Hippocampal formation (tissue), 2 donors: ENCODE measurements around the gene RAF1.
"Not testable (repeated sequence)": the region's sequence is repeated elsewhere in the genome, so short reads cannot be mapped to it uniquely, and the experiment has no call there.

ENCODE experiments used
- DNase-seq, 2 donors: peaks; one replicate each; lab custom pipeline; 2025; lab: John Stamatoyannopoulos, UW

Gene RAF1

DNA sequence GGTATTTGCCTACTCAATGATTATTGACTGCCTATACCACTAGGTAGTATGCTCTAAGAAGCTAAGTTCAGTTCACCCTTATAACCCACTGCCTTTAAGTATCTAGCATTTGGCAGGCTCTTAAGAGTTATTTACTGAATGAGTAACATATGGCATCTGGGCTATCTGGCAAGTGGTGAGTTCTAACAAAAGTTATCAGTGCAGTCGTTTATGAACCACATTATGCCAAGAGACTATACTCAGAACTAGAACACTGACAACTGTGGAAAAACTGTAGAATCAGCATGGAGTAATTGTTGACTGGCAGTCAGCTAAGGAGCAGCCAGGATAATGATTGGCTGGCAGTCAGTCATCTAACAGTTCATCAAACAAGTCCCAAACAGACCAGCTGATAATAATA is 25.8 kb downstream of the RAF1 start:
- DNase-seq = no peak

DNA sequence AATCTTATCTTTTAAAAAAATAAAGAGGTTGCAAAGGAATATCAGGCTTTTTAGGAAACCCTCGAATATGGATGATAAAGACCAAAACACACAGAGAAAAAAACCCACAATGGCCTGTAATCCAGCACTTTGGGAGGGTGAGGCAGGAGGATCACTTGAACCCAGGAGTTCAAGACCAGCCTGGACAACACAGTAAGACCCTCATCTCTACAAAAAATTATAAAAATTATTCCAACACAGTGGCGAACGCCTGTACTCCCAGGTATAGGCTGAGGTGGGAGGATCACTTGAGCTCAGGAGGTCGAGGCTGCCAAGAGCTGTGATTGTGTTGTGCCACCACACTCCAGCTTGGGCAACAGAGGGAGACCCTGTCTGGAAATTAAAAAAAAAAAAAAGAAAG is 30.8 kb downstream of the RAF1 start:
- no peak for DNase-seq

DNA sequence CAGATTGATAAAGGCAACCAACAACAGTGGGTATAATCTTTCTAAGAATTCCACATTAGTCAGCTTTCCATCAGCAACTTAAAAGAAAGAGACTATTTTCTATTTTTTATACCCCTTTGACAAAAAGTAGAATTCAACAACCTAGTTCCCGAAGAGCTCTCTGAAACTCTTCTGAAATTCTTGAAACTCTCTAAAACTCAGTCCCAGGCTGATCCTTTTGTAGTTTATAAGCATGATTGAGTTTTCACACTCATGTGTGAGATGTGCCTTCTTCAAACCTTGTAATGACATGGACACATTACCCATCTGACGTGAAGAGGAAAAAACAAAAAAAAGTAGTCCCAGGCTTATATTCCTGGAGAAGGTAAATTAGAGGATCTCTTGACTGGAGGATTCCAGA is 31.4 kb downstream of the RAF1 start:
- DNase-seq = no peak

DNA sequence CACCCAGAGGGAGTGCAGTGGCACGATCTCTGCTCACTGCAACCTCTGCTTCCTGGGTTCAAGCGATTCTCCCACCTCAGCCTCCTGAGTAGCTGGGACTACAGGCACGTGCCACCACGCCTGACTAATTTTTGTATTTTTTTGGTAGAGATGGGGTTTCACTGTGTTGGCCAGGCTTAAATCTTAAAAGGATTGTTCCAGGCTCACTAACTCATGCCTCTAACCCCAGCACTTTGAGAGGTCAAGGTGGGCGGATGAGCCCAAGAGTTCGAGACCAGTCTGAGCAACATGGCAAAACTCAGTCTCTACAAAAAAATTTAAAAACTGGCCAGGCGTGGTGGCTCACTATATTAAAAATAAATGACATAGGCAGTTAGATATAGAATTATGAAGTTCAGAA is 33.1 kb downstream of the RAF1 start:
- not testable (repeated sequence) for DNase-seq

DNA sequence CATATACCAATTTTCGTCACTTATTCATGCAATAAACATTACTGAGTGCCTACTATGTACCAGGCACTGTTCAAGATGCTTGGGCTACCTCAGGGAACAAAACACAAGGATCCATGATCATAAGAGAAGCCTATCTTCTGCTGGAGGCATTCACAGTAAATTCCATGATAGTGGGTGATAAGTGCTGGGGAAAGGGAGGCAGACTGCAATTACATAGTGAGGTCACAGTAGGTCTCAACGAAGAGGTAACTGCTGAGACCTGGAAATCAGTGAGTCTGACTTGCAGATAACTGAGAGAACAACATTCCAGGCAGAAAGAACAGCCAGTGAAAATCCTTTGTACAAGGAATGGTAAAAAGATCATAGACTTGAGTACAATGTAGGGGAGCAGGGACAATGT is 33.6 kb downstream of the RAF1 start:
- no peak for DNase-seq

DNA sequence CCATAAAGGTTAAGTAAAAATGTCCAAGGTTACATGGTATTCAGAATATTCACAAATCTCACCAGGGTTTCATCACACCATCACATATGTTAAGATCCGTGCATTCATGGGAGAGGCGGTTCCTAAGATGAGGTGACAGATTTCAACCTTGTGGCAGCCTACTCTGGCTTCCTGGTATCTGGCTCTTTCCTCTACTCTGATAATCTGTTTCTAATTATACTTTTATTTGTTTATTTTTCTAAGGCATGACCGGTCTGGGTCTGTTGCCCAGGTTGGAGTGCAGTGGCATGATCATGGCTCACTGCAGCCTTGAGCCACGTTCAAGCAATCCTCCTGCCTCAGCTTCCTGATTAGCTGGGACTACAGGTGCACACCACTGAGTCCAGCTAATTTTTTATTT is 34.4 kb downstream of the RAF1 start:
- no peak for DNase-seq

DNA sequence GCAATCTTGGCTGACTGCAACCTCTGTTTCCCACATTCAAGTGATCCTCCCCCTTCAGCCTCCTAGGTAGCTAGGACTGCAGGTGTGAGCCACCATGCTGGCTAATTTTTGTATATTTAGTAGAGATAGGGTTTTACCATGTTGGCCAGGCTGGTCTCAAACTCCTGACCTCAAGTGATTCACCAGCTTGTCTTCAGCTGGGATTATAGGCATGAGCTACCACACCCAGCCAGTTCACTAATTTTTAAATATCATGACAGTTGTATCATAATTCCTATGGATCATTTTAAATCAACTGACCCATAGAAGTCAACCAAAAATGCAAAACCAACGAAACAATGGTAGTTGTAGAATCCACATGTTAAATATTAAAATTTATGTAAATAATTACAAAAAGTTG is 35.1 kb downstream of the RAF1 start:
- DNase-seq = no peak

DNA sequence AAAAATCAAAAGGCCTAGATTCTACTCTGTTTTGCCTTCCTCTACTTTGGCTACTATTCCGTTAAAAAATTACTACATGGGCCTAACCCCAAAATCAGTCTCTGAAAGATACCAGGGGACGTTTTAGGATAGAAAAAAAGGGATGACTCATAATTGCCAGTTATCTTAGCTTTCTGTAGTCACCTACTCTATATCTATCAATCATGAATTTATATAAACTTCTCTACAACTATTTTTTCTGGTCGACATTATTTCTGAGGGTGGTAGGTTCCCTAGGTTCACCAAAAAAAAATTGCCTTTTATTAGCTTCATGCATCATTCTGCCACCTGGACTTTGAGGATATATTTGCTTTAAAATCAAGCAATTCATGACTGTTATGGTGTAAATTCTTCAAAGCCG is 36.5 kb downstream of the RAF1 start:
- no peak for DNase-seq

DNA sequence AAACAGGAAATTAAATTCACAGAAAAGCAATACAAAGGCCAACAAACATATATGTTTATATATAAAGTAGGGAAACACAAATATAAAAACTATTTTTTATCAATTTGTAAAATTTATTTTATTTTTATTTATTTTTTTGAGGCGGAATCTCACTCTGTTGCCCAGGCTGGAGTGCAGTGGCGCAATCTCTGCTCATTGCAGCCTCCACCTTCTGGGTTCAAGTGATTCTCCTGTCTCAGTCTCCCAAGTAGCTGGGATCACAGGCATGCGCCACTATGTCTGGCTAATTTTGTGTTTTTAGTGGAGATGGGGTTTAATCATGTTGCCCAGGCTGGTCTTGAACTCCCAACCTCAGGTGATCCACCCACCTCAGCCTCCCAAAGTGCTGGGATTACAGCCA is 39.0 kb downstream of the RAF1 start:
- DNase-seq = not testable (repeated sequence)

DNA sequence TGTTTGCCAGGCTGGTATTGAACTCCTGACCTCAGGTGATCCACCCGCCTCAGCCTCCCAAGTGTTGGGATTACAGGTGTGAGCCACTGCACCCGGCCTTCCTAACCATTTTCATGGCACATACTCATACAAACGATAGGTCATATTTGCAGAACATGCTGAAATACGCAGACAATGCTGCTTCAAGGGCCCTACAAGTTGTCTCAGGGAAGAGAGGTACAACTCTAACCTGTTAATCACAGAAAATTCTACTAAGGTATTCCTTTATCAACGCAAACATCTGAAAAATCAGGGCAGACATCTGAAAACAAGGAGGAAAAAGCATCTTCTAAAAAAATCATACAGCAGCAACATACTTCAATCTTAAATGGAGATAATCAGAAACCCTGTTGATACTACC is 39.9 kb downstream of the RAF1 start:
- DNase-seq = no peak

DNA sequence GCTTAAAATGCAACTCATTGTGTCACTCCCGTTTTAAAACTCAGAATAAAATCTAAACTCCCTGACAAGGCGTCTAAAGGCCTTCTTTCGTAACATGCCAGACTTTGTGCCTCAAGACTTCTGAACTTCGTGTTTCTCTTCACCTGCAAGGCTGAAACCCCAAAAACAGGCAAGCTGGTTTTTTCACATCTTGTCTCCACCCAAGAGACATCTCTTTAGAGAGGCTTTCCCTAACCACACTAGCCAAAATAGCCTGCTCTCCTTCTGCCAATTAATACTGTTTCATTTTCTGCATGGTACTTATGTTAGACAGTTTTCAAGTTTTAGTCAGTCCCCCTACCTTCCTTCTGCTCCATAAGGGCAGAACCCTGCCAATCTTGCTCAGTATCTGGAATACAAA is 41.6 kb downstream of the RAF1 start:
- DNase-seq = no peak

DNA sequence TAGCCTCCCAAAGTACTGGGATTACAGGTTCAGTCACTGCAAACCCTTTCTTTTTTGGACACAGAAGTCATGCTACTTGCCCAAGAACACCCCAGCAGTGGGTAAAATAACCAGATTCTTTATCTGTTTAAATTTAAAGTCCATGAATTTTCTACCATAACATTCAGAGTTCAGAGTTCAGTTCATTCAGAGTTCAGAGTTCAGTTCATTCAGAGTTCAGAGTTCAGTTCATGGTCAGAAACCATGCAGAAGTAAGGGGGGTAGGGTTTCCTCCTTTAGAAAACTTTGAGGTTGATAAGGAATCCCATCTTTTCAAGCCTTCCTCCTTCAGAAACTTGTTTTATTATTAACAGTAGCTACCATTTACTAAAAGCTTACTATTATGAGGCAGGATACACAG is 43.2 kb downstream of the RAF1 start:
- no peak for DNase-seq

DNA sequence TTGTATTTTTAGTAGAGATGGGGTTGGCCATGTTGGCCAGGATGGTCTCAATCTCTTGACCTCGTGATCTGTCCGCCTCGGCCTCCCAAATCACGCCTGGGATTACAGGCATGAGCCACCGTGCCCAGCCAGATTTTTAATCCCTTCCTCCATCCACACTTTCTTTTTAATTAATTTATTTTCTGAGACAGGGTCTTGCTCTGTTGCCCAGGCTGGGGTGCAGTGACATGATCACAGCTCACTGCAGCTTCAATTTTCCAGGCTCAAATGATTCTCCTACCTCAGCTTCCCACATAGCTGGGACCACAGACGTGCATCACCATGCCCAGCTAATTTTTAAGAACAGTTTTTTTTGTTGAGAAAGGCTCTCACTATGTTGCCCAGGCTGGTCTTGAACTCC is 43.6 kb downstream of the RAF1 start:
- no peak for DNase-seq

DNA sequence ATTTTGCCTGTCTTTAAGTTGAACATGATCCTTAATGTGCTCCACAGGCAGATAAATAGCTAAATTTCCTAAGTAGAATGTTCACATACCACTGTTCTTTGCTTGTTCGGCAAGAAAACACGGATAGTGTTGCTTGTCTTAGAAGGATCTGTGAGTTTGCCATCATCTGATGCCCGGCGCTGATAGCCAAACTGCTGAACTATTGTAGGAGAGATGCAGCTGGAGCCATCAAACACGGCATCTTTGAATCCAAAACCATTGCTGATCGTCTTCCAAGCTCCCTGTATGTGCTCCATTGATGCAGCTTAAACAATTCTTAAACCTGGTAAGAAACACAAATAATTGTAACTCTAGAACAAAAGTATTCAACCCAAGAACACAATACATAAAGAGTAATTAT is 45.5 kb downstream of the RAF1 start:
- DNase-seq = peak in 1 of 2 donors; percentile 2

DNA sequence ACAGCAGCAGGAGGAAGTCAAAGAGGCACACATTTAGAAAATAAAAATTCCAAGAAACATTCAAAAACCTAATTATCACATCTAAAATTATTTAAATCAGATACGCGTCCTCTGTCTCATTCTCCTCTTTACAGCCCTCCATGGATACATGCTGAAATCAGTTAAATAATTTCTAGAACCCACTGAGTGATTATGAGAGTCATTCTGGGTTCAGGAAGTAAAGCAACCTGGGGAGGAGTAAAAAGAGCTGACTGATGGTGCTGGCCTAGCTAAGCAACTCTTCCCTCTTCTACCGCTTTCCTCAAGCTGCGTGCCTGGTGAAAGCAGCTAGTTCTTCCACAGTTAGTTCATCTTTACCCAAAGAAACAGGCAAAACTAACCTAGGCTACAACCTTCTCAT is 48.7 kb downstream of the RAF1 start:
- DNase-seq = no peak

DNA sequence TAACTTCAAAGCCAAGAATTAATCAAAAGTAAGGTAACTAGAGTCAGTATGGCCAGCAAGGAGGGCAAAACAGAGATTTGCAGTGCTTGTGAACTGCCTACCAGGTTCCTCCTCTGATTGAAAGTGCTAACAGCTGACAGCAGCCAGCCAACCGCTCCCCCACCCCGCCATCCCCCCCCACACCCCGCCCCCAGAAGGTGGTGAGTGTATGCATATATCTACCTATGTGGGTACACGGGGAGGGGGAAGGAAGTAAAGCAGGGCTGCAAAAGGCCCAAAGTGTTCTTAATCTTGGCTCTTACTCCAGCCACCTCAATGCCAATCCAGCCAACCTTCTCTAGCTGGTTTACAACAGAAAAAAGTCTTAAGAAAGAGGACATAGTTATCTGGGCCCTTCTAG is 50.7 kb downstream of the RAF1 start:
- DNase-seq = no peak

DNA sequence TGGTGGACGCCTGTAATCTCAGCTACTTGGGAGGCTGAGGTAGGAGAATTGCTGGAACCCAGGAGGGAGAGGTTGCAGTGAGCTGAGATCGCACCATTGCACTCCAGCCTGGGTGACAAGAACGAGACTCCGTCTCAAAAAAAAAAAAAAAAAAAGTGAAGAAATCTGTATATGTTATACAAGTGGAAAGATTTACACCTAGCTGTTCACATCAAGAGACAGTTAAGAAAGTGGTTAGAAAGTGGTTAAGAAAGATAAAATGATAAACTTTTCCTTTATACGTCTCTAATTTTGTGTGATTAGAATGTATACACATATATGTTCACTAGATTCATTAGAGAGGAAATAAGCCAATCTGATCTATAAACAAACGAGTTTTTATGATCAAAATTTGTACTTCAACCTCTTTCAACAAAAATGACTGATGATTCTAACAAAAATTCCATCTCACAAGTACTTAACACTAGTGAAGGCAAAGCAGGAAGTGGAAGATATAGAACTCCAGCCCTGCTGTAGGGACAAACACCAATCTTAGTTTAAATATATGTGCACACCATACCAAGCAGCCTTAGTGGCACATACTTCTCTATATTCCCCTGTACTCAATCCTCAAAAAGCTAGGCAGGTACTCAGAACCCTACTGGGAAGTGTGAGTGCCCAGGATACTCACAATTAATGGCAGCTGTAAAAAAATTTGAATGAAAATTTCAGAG is 51.2 kb downstream of the RAF1 start:
- DNase-seq = no peak

DNA sequence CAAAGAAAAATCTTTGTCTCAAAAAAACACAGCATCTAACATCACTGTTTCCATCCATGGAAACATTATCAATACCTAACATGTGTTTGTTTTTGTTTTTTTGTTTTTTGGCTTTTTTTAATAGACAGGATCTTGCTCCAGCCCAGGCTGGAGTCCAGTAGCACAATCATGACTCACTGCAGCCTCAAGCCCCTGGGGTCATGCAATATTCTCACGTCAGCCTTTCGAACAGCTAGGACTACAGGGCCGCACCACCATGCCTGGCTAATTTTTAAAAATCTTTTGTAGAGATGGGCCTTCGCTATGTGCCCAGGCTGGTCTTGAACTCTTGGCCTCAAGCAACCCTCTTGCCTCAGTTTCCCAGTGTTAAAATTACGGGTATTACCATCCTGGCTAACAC is 52.8 kb downstream of the RAF1 start:
- no peak for DNase-seq

DNA sequence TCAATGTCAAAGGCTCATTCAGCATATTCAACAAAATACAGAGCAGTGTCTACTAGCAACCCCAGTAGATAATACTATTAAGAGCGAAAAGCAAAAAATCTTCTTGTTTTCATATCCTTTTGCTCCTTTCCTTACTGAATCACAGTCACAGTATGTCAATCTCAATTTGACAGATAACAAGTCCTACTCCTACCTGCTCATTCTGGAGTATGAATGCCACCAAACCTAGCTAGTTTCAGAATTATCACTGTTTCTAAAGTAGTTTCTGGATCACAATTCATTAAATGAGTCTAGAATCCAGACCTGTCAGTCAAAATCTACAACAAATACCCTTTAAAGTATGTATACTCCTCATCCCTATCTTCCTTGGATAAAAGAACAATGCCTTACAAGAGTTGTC is 55.5 kb downstream of the RAF1 start:
- DNase-seq = no peak

DNA sequence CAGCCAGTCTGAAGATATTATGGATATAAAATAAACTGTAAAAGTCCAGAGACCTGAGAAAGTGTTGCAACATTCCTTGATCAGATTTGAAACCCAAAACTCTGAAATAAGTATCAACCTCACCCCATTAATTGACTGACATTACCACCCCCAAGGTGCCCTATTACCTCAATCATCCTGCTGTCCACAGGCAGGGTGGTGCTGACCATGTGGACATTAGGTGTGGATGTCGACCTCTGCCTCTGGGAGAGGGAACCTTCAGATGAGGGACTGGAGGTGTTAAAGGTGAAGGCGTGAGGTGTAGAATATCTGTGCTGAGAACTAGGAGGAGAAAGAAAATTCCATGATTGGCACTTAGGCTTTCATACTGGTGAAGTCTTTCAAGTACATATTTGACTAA is 59.9 kb downstream of the RAF1 start:
- DNase-seq = no peak

DNA sequence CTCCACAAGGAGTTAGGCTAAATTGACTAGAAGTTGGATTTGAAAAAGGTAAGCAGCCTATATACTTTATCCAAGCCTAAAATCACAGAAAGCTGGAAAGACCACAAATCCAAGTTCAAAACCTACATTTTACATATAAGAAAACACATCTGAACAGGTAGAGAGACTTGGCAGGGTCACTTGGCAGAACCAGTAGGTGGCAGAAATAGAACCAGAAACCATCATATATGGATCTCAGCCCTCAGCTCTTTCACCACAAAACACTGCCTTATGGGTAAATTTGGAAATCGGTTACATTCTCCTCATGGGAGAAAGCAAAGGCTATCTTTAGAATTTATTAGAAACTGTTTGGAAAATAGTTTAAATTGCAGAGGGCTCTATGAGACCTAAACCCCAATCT is 62.8 kb downstream of the RAF1 start:
- no peak for DNase-seq

DNA sequence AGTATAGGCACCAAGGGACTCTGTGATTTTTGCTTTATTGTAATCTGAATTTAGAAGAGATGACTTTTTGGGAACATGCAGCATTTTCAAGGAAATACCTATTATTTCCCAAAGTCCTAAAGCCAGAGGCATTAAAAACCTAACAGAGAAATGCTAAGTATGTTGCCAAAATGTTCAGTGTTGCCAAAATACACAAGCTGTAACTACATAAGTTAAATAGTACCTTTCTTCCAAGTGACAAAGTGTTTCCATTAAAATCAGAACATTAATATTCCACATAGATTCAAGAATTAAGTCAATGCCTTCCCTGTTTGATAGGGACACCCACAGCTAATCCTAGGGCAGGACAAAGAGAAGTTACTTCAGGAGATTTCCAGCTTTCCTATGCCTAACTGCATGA is 65.0 kb downstream of the RAF1 start:
- no peak for DNase-seq

DNA sequence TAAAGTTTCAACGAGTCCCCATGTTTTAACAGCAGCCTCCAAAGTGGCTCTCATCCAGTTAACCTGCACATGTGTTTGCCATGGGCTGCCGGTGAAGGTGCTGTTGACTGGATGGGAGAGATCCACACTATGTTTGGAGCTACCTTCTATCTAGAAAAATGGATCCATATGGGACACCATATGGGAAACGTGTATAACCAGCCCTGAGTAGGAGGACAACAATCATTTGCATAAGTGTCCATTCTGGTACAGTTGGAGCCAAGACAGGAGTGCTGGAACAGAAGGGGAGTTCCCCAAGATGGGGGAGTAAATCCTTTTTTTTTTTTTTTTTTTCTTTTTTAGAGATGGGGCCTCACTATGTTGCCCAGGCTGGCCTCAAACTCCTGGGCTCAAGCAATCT is 70.4 kb downstream of the RAF1 start:
- no peak for DNase-seq

DNA sequence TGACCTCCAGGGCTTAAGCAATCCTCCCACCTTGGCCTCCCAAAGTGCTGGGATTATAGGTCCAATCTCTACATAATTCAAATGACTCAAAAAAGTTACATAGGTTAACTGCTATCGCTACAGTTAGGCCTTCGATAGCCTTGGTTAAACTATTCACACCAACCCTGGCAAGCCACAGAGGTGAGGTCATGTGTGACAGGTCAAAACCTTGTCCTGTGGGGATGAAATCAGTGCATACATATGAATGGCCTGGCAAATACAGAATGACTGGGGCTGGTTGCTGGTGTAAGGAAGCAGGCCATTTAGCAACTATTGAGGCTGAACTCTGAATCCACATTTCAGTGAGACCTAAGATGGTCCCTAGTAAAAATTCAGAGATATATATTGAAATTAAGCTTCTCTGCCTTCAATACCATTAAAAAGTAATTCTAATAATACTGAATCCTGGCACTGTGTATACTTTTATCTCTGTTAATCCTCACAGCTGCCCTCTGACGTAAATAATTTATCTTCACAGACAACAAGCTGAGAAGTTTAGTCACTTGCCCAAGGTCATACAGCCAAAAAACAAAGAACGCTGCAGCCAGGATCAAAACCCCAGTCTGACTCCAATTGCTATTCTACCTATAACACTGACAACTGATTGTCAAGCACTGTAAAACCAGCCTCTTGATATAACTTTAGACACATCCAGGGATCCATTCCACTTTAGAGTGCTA is 71.8 kb downstream of the RAF1 start:
- no peak for DNase-seq
